ENCODE data around the gene HKDC1.

GRCh38 chr10:69214666-69215131 lies 5.4 kb upstream of the HKDC1 start:
- TF ChIP-seq CTCF (conservative IDR thresholded peaks at IDR 0.05; ENCODE audit: low read length) (no peak), EZH2phosphoT487 (IDR thresholded peaks at IDR 0.05; ENCODE audit: borderline replicate concordance) (no peak)
